HG02943 (cell line): ENCODE data around the gene ACTN4.
A peak's percentile ranks its signal among the peaks of the same experiment; 100 is the strongest.
"Not testable (repeated sequence)": the region's sequence is repeated elsewhere in the genome, so short reads cannot be mapped to it uniquely, and the experiment has no call there.

ENCODE experiments used
- ATAC-seq: cut with Tn5 transposase; IDR thresholded peaks from one replicate; pipeline ENCODE4 v1.9.1; 2021; ENCODE audit warnings: mild to moderate bottlenecking, low read depth, moderate library complexity; ENCODE audit not compliant: unreplicated experiment

Gene ACTN4

DNA sequence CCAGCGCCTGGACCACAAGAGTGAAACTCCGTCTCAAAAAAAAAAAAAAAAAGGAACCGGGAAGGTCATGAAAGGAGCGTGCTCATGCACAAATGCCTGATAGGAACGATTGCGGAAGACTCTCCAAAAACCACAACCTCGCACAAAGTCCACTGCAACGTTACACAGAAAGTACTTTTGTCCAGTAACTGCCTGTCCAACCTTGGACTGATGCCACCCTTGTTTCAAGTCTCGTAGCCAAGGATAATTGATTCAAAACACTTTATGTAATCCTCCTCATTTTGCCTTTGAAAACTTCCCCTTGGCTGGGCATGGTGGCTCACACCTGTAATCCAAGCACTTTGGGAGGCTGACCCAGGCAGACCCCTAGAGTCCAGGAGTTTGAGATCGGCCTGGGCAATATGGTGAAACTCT, 112.1 kb downstream of the ACTN4 start:
- ATAC-seq = no peak

- not testable (repeated sequence) for ATAC-seq
These were observed 113.5 kb downstream of the ACTN4 start for GRCh38 chr19:38760805-38761517.

- ATAC-seq = not testable (repeated sequence)
These were observed 114.5 kb downstream of the ACTN4 start for GRCh38 chr19:38761884-38762389.

DNA sequence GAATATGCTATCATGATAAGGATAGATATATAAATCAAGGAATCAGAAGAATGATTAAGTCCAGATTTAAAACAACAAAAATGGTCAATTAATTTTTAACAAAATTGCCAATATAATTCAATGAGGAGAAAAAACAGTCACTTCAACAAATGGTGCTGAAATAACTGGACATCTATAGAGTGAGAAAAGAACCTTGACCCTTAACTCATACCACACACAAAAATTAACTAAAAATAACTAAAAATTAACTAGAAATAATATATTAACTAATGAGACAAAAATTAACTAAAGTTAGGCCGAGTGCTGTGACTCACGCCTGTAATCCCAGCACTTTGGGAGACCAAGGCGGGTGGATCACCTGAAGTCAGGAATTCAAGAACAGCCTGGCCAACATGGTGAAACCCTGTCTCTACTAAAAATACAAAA, 116.4 kb downstream of the ACTN4 start:
- ATAC-seq = no peak

- ATAC-seq = no peak
These were observed 117.8 kb downstream of the ACTN4 start for GRCh38 chr19:38765214-38765613.

- no peak for ATAC-seq
These were observed 119.0 kb downstream of the ACTN4 start for GRCh38 chr19:38766276-38767047.

- ATAC-seq = peak; percentile 66
These were observed 122.3 kb downstream of the ACTN4 start for GRCh38 chr19:38769635-38770211.

DNA sequence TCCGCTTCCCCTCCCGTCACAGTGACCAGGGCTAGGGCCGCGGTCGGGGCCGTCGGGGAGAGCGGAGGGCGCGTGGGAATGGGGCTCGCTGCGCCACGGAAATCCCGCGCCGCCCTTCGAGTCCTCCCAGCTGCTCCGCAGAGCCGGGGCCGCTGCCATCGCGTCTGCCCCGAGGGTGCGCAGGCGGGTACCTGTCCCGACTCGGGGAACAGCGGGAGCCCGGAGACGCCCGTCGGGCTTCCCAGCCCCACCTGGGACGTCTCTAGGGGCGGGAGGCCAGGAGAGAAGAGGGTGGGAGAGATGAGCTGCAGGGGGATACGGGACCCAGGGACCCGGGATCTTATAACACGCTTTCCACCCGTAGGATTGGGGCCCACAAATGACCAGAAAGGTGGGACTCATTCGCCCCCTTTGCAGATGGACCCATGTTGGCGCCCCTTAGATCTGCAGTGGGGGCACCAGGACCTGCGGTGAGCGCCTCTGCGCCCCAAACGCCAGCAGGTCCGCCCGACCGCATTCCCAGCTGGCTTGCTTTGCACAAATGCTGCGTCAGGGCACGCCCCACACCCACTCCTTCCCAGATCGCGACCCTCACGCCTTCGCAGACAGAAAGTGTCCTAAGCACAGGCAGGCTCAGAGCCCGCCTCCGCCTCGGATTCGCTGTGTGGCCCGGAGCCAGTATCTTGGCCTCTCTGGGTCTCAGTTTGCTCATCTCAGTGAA, 122.9 kb downstream of the ACTN4 start:
- ATAC-seq = not testable (repeated sequence)

DNA sequence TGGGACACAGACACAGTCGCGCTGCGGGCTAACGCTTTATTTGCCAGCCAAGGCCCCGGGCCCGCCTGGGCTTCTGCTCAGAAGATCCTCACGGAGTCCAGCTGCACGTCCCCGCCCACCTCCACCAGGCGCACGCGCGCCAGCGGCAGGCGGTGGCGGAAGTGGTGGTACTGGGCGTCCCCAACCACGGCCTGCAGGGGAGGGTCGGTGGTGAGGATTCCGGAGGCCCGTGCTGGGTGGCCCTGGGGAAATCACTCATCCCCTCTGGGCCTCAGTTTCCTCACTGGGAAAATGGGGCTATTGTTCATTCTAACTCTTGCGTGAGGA, 123.5 kb downstream of the ACTN4 start:
- ATAC-seq = not testable (repeated sequence)

GRCh38 chr19:38771569-38771968, 124.1 kb downstream of the ACTN4 start:
- not testable (repeated sequence) for ATAC-seq

GRCh38 chr19:38773469-38774177, 126.2 kb downstream of the ACTN4 start, which contains the start of gene LGALS7:
TSS of gene LGALS7 (minus strand) at chr19:38773517. CDS start at chr19:38773492, 25 bp downstream.
- ATAC-seq = no peak

DNA sequence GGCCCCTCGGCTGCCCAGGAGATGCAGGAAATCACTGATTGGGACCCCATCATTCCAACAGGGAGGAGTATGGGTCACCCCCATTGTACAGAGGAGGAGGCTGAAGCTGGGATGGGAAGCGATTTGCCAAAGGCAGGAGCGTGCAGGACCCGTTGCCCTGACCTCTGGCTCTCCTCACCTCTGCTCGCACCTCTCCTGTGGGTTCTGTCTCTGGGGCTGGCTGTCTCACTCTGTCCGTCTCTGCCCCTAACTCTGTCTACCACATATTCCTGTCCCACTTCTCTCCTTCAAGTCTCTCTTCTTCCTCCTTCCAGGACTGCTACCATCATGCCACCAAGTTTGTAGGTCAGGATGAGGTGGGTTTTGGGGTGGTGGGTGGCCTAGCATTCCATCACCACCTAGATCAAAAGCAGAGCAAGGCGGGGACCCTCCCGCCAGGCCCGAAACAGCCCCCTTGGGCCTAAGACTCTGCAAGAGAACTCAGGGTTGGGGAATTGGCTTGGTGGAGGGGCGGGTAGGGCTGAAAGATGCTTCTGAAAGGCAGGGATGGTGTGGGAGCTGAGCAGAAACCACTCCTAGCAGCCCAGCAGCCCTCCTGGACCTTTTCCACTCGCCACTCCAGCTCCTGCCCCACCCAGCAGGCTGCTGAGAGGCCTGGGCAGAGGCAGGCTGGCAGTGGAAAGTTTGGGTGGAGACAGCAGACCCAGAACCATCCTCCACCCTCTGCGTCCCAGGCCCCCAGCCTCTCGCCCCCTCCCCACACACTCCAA, 126.9 kb downstream of the ACTN4 start:
- no peak for ATAC-seq

DNA sequence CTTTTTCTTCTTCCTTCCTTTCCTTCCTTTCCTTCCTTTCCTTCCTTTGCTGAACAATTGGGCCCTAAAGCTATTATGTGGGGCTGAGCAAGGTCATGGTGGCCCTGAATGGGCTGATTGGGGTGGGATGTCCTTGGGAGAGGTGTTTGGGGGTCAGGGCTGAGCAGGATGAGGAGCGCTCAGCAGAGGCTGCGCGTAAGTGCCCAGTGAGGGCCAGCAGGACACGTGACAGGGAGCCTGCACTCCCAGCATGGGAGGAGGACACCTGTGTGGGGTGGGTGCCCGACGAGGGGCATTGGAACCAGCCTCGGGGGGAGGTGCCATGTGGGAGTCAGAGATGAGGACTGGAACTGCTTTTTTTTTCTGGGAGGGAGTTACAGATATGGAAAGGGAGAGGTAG, 131.3 kb downstream of the ACTN4 start:
- no peak for ATAC-seq

DNA sequence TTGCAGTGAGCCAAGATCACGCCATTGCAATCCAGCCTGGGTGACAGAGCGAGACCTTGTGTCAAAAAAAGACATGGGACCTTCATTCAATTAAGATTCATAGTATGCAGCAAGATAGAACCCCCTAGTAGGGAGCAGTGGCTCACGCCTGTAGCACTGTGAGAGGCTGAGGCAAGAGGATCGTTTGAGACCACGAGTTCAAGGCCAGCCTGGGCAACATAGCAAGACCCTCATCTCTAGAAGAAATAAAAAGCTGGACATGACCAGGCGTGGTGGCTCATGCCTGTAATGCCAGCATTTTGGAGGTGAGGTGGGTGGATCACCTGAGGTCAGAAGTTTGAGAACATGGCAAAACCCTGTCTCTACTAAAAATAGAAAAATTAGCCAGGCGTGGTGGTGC, 133.0 kb downstream of the ACTN4 start:
- no peak for ATAC-seq

GRCh38 chr19:38781058-38781457, 133.6 kb downstream of the ACTN4 start:
- no peak for ATAC-seq
